ENCODE data around the gene MLLT3.

MLLT3 gene

GRCh38 chr9:20407013-20407412 is 215.3 kb downstream of the MLLT3 start:
- no peak for DNase-seq

GRCh38 chr9:20406344-20406743 is 216.0 kb downstream of the MLLT3 start:
- no peak for DNase-seq

GRCh38 chr9:20405616-20406015 is 216.7 kb downstream of the MLLT3 start:
- DNase-seq: no peak

- DNase-seq: no peak
These were observed 217.2 kb downstream of the MLLT3 start for GRCh38 chr9:20405078-20405477.

- DNase-seq: no peak
These were observed 218.0 kb downstream of the MLLT3 start for GRCh38 chr9:20404192-20404813.

- no peak for DNase-seq
These were observed 219.0 kb downstream of the MLLT3 start for GRCh38 chr9:20403346-20403745.

- DNase-seq: no peak
These were observed 219.9 kb downstream of the MLLT3 start for GRCh38 chr9:20402273-20402875.

- DNase-seq: no peak
These were observed 223.6 kb downstream of the MLLT3 start for GRCh38 chr9:20398536-20399338.

GRCh38 chr9:20397348-20397747 is 225.0 kb downstream of the MLLT3 start:
- DNase-seq: no peak

GRCh38 chr9:20396509-20396908 is 225.8 kb downstream of the MLLT3 start:
- DNase-seq: no peak

GRCh38 chr9:20395651-20396050 is 226.6 kb downstream of the MLLT3 start:
- DNase-seq: no peak

- no peak for DNase-seq
These were observed 227.3 kb downstream of the MLLT3 start for GRCh38 chr9:20394969-20395368.

GRCh38 chr9:20391208-20391607 is 231.1 kb downstream of the MLLT3 start:
- no peak for DNase-seq

- DNase-seq: no peak
These were observed 231.9 kb downstream of the MLLT3 start for GRCh38 chr9:20390400-20390799.

GRCh38 chr9:20387062-20387461 is 235.2 kb downstream of the MLLT3 start:
- DNase-seq: no peak

GRCh38 chr9:20384642-20385041 is 237.7 kb downstream of the MLLT3 start:
- DNase-seq: no peak

- no peak for DNase-seq
These were observed 239.7 kb downstream of the MLLT3 start for GRCh38 chr9:20382460-20383071.

- DNase-seq: no peak
These were observed 241.8 kb downstream of the MLLT3 start for GRCh38 chr9:20380546-20380945.

GRCh38 chr9:20379804-20380225 is 242.5 kb downstream of the MLLT3 start:
- no peak for DNase-seq

- no peak for DNase-seq
These were observed 243.4 kb downstream of the MLLT3 start for GRCh38 chr9:20378851-20379250.

GRCh38 chr9:20377790-20378189 is 244.5 kb downstream of the MLLT3 start:
- no peak for DNase-seq

GRCh38 chr9:20376731-20377375 is 245.4 kb downstream of the MLLT3 start:
- no peak for DNase-seq

- DNase-seq: no peak
These were observed 246.3 kb downstream of the MLLT3 start for GRCh38 chr9:20376042-20376441.

Measured in 8988T (cell line).